Erythroblast (primary cell): ENCODE data around the gene RAC3.

Experiments
- GATA1 ChIP-seq: IDR thresholded peaks from 2 replicates; pipeline ENCODE4 v1.6.1; 2011; ENCODE audit warnings: low read depth, mild to moderate bottlenecking, control low read depth, low read length, moderate library complexity
- POLR2A ChIP-seq: IDR thresholded peaks from 2 replicates; pipeline ENCODE4 v1.6.1; 2011; ENCODE audit warnings: mild to moderate bottlenecking, low read length

- no peak for TF ChIP-seq POLR2A
- TF ChIP-seq GATA1: no peak
These were observed at the start of gene RAC3 for GRCh38 chr17:82031303-82031884.
